ENCODE data around the gene CAV2. TPM values are rescaled to one million over a fixed set of nuclear protein-coding genes. Genes with fewer than 3 reads are reported as not detected.
A peak's percentile ranks its signal among the peaks of the same experiment; 100 is the strongest.

Gene CAV2
- total RNA-seq, 1 experiment from 2014 or later: 18.1 TPM

- no peak overlapping the region for H3K27ac Mint-ChIP-seq (ENCODE audit: unreplicated experiment)
- ChIA-PET POLR2A (no interaction called here), CTCF (interaction anchor here (0.8 kb wide), 1 partner anchor 14 kb away, joined by 3 read pairs; no protein-coding TSS in a partner anchor)
- BruUV-seq (replicated peaks): no TSS peak
- Histone ChIP-seq H3K4me1 (peaks cover 7% of the 10 kb centered on the region), H3K9me3 (no peaks in the 10 kb centered on the region), H3K36me3 (ENCODE audit: control insufficient read depth, insufficient read depth, low read length) (no peaks in the 10 kb centered on the region), H3K27me3 (replicated peaks; ENCODE audit: control insufficient read depth, insufficient read depth, low read length) (no peaks in the 10 kb centered on the region), H3K4me3 (ENCODE audit: low read depth, low read length) (peak overlapping the region; percentile 21)
- H3K9me3 Mint-ChIP-seq (ENCODE audit: unreplicated experiment): no peaks in the 10 kb centered on the region
- no peak for DNase-seq
- no peaks in the 10 kb centered on the region for H3K36me3 Mint-ChIP-seq (ENCODE audit: insufficient read depth, unreplicated experiment)
- no peaks in the 10 kb centered on the region for H3K27me3 Mint-ChIP-seq (ENCODE audit: insufficient read depth, unreplicated experiment)
- peak overlapping the region; percentile 69 for H3K4me3 Mint-ChIP-seq (ENCODE audit: unreplicated experiment)
- H3K4me1 Mint-ChIP-seq (ENCODE audit: low read depth, unreplicated experiment): peaks cover 23% of the 10 kb centered on the region
- intact Hi-C loops (cut with micrococcal nuclease; ENCODE audit: unreplicated experiment): no loop called here
- TF ChIP-seq CTCF (IDR thresholded peaks at IDR 0.05; ENCODE audit: insufficient read depth in 1 of 2, low read depth in 1 of 2, low read length in 1 of 2, severe bottlenecking in 1 of 2, unreplicated experiment in 1 of 2): no peak
Measured at GRCh38 chr7:116511552-116512519, 12.3 kb downstream of the CAV2 start.

GRCh38 chr7:116512520-116513188 is 13.1 kb downstream of the CAV2 start:
- H3K9me3 Mint-ChIP-seq (ENCODE audit: unreplicated experiment): no peaks in the 10 kb centered on the region
- POLR2A ChIA-PET: interaction anchor here (0.6 kb wide), 1 partner anchor 57 kb away, joined by 3 read pairs; no protein-coding TSS in a partner anchor
- H3K4me1 Mint-ChIP-seq (ENCODE audit: low read depth, unreplicated experiment): peaks cover 23% of the 10 kb centered on the region
- H3K27me3 Mint-ChIP-seq (ENCODE audit: insufficient read depth, unreplicated experiment): no peaks in the 10 kb centered on the region
- no peaks in the 10 kb centered on the region for H3K36me3 Mint-ChIP-seq (ENCODE audit: insufficient read depth, unreplicated experiment)
- intact Hi-C loops (cut with micrococcal nuclease; ENCODE audit: unreplicated experiment): no loop called here
- Histone ChIP-seq H3K9me3 (no peaks in the 10 kb centered on the region), H3K4me3 (ENCODE audit: low read depth, low read length) (no peak overlapping the region), H3K36me3 (ENCODE audit: control insufficient read depth, insufficient read depth, low read length) (no peaks in the 10 kb centered on the region), H3K4me1 (peaks cover 7% of the 10 kb centered on the region), H3K27me3 (replicated peaks; ENCODE audit: control insufficient read depth, insufficient read depth, low read length) (no peaks in the 10 kb centered on the region)
- BruUV-seq (replicated peaks): no TSS peak
- peak overlapping the region; percentile 69 for H3K4me3 Mint-ChIP-seq (ENCODE audit: unreplicated experiment)
- no peak for DNase-seq
- no peak for TF ChIP-seq CTCF (IDR thresholded peaks at IDR 0.05; ENCODE audit: insufficient read depth in 1 of 2, low read depth in 1 of 2, low read length in 1 of 2, severe bottlenecking in 1 of 2, unreplicated experiment in 1 of 2)
- CTCF ChIA-PET: no interaction called here
- H3K27ac Mint-ChIP-seq (ENCODE audit: unreplicated experiment): no peak overlapping the region

DNA sequence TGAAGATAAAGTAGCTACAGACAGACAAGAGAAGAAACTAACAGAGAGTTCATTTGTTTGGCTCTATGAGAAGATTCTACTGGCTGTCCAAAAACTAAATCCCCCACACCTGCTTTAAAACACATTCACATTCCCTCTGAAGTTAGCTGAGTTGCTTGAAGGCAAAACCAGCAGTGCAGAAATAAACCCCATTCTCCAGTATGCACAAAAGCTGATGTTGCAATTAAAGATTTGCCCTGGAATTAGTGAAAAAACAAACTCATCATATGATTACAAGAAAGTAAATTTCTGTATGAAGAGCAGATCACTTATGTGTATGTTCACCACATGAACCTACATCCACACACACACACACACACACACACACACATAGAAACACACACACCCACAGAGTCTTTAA is 16.0 kb downstream of the CAV2 start:
- Mint-ChIP-seq H3K4me3 (ENCODE audit: unreplicated experiment) (no peak overlapping the region), H3K27me3 (ENCODE audit: insufficient read depth, unreplicated experiment) (no peaks in the 10 kb centered on the region), H3K9me3 (ENCODE audit: unreplicated experiment) (no peaks in the 10 kb centered on the region), H3K36me3 (ENCODE audit: insufficient read depth, unreplicated experiment) (no peaks in the 10 kb centered on the region), H3K4me1 (ENCODE audit: low read depth, unreplicated experiment) (peaks cover 23% of the 10 kb centered on the region), H3K27ac (ENCODE audit: unreplicated experiment) (no peak overlapping the region)
- POLR2A ChIA-PET: interaction anchor here (0.7 kb wide), 1 partner anchor 75 kb away, joined by 3 read pairs; no protein-coding TSS in a partner anchor
- H3K27me3 ChIP-seq (replicated peaks; ENCODE audit: control insufficient read depth, insufficient read depth, low read length): no peaks in the 10 kb centered on the region
- DNase-seq: no peak
- intact Hi-C loops (cut with micrococcal nuclease; ENCODE audit: unreplicated experiment): no loop called here
- peaks cover 7% of the 10 kb centered on the region for H3K4me1 ChIP-seq
- H3K4me3 ChIP-seq (ENCODE audit: low read depth, low read length): no peak overlapping the region
- no TSS peak for BruUV-seq (replicated peaks)
- CTCF ChIA-PET: interaction anchor here (0.8 kb wide), 1 partner anchor 11 kb away, joined by 3 read pairs; no protein-coding TSS in a partner anchor
- no peaks in the 10 kb centered on the region for H3K9me3 ChIP-seq
- H3K36me3 ChIP-seq (ENCODE audit: control insufficient read depth, insufficient read depth, low read length): no peaks in the 10 kb centered on the region
- no peak for TF ChIP-seq CTCF (IDR thresholded peaks at IDR 0.05; ENCODE audit: insufficient read depth in 1 of 2, low read depth in 1 of 2, low read length in 1 of 2, severe bottlenecking in 1 of 2, unreplicated experiment in 1 of 2)
